HG03457 (cell line): ENCODE measurements around the gene SLC27A2.

Source experiments
- ATAC-seq: cut with Tn5 transposase; IDR thresholded peaks from one replicate; pipeline ENCODE4 v1.9.1; 2021; ENCODE audit warnings: moderate number of reproducible peaks; ENCODE audit not compliant: unreplicated experiment

The SLC27A2 gene

DNA sequence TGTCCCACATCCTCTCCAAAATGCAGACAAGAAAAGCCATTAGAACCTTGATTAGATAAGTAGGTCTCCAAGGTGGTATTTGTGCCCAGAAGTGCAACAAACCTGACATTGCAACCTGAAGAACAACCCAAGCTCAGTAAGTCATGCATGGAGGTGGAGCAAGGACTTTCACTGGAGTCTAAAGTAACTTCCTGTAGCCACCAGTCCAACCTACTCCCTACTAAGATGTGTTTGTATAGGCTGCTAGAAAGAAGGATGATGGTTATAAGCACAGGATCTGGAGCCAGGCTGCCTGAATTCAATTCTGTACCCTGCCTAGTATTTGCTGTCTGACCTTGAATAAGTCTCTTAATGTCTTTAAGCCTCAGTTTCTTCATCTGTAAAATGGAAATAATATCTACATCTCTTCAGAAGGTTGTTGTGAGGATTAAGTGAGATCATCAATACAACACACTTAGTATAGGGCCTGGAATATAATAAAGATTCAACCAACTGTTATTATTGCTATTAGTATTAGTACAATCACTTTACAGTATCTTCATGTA is 51.3 kb downstream of the SLC27A2 start:
- no peak for ATAC-seq

DNA sequence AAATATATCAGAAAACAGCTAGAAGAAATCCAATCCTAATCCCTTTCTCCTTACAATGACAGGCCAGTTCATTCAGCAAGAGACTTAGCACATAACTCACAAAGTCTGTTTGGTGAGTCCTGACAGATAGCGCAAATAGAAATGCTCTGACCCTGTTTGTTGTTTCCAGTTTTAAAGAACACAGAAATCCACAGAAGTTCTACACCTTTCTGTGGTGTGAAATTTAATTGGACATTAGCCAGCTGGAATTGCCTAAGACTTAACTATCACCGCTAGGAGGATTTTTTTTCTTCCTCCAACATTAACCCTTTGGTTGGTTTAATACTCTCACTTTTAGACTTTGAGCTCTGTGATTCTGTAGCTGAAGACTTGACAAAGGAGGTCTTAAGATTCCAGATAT is 52.8 kb downstream of the SLC27A2 start:
- no peak for ATAC-seq

DNA sequence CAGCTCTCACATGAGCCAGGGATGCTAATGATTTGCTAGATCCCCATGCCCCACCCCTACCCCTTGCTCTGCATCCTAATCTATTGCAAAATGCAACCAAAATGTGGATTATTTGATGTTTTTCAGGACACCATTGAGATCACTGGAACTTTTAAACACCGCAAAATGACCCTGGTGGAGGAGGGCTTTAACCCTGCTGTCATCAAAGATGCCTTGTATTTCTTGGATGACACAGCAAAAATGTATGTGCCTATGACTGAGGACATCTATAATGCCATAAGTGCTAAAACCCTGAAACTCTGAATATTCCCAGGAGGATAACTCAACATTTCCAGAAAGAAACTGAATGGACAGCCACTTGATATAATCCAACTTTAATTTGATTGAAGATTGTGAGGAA is 53.8 kb downstream of the SLC27A2 start:
- ATAC-seq, result no peak

DNA sequence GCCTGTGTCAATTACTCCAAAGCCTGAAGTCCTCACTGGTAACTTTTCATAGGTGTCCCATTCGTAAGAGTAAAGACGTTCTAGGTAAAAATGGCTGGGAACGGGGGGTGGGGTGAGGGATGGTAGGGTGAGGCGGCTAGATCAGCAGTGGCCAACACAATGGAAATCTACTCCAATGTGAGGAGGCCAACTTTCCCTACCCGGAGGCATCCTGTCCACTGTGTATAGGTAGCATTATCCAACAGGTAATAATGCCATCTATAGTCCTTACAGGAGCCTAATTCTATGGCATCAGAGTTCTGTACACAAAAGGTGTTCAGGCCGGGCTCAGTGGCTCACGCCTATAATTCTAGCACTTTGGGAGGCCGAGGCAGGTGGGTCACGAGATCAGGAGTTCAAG is 54.4 kb downstream of the SLC27A2 start:
- no peak for ATAC-seq

DNA sequence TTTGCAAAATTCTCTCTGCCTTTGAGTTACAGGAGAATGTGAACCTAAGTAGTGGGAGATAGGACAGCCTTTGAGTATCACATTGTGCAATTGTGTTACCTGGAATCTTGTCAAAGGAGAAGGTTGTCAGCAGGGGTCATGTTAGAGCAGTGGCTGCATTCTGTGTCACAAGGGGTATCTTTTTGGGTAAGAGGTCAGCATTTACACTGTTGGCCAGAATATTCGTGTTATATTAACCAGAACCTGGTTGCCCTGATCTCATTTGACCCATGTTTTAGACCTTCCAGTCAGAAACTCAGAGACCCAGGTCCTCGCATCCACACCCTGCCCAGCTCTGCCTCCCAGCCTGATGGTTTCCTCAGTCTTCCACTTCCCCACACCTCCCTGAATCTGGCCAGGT is 56.3 kb downstream of the SLC27A2 start:
- no peak for ATAC-seq

DNA sequence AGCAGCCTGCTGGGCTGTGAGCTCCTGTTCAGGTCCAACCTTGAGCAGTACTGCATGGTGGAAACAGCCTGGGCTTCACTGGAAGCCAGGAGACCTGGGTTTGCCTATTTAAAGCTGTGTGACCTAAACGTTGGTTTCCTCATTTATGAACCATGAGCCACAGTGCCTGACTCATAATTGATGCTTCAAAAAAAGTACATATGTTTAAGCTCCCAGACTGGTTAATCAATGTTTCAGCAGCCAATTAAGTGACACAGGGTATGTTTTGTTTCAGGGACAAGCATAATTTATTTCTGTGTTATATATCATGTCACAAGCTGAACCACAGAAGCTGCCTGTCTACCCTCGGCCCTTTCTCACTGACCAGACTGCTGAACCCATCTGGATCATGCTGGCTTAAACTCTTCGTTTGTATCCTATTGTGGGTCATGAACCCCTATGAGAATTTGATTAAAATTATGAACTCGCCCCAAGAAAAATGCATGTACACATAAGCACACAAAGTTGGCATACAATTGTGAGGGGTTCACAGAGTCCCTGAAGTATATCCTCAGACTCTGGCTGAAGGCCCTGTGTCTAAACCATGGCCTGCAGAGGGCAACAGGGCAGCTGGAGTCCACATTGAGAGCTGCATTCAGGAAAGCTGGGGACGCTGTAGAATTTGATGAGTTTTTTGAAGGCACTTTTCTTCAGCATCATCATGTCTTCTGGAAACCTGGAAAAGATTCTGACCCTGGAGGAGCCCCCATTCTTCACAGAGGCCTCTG is 59.9 kb downstream of the SLC27A2 start:
- no peak for ATAC-seq

DNA sequence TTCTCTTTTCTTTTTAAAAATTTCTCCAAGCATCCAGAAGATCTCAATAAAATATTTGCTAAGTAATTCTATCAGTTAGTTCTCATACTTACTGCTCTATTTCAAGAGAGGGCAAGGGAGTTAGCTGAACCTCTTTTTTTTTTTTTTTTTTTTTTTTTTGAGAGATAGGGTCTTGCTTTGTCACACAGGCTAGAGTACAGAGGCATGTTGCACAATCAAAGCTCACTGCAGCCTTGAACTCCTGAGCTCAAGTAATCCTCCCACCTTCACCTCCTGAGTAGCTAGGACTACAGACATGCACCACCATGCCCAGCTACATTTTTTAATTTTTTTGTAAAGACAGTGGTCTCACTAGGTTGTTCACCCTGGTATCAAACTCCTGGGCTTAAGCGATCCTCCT is 62.2 kb downstream of the SLC27A2 start:
- no peak for ATAC-seq

DNA sequence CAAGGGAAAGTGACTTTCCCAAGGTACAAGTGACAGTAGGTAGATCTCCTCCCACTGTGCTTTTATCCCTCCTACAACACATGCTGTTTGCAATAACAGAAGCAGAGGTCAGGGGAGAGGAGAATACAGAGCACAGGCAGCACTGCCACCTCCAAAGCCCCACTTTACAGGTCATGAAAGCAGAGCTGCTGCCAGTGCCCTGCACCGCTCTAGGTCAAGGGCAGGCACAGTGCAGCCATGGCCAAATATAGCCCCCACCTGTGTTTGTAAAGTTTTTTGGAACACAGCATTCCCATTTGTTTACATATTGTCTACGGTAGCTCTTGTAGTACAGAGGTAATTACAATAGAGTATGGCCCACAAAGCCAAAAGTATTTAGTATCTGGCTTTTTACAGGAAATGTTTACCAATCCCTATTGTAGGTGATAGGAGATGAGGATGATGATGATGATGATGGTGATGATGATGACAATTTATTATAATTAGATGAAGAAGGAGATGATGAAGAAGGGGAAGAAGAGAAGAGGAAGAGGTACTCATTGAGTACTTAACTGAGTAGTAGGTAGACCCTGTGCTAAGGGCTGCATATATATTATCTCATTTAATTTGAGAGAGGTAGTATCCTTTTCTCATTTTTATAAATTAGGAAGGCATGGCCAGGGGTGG is 63.1 kb downstream of the SLC27A2 start:
- no peak for ATAC-seq

DNA sequence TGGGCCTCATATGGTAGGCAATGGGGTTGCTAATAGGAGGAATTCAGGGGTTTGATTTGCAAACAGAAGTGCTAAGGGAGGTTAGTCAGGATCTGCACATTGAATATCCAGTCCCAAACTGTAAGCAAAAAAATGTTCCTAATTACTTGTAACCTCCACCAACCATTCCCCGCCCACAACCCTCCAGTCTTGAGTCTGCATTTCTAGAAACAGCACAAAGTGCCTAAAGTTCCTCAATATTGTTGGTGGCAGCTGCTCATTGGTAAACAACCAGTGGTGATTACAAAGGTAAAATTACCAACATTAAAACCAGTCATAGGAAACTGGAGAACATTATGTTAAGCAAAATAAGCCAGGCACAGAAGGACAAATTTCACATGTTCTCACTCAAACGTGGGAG is 64.6 kb downstream of the SLC27A2 start:
- no peak for ATAC-seq

DNA sequence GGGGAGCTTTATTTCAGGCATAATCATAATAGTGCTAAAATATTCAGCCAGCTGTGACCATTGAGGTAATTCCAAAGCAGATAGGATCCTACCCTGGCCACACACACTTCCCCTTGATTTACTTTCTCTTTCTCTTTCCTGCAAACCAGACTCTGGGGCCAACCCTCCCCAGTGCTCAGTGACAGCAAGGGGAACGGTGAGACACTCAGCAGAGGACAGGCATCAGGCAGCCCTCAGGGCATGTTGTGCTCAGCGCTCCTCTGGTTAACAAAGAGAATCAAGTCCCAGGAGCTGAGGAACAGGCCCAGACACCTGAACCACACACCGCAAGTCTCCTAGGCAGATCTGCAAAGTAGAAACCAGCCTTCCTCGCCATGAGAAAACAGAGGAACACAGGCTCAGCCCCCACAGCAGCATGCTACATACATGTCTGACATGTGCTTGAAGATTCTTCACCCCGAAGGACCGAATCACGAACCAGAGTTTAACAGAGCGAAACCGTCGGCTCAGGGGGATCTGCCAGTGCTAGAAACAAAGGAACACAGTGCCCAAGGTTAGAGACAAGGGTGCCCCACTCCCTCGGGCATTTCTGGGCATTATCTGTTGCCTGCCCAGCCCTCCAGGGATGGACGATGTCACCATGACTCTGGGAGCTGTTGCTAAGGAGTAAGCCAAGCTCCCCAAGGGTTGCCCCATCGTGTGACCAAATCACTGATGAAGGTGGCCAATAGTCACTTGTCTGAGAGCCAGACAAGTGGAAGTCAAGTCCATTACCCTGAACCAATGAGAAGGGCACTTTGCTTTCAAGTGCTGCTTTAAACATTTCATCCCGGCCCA is 66.0 kb downstream of the SLC27A2 start:
- ATAC-seq, result peak; percentile 96

DNA sequence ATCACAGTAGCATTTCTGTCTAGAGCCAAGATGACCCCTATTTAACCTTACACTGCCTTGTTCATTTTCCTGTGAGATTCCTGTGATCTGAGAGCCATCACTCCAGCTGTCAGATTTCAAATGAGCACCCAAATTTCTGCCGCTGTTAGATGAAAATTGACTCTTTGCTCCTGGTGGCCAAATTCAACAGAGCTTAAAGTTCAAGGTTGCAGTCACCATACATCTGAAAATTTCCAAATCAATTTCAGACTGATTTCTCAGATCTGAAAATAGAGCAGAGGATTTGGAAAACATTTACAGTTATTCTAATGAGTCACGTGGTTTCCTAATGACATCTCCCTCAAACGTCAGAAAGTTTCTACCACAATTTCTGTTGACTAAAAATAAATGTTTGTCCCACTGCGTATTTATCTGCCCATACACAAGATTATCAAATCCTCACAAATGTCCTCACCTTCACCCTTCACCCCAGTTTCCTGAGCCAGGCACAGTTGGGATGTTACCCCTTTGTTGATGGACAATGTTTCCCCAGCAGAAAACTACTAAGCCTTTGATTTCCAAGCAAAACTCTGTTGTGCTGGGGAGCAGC is 67.1 kb downstream of the SLC27A2 start:
- ATAC-seq, result no peak

DNA sequence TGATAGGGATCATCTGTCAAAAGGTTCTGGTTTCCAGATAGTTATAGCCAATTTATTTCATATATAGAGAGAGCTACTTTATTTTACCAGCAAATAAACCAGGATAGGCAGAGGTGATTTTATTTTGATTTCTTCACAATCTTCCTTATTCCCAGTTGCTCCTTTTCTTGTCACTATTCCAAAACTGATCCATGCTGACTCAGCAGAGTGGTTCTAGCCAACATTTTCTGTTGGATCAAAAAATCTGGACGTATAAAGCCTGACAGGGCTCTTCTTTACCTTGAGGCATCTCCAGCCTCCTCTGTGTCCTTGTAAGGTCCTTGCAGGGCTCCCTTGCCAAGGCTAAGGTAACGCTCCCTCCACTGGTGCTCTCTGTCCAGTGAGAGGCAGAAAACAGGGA is 67.7 kb downstream of the SLC27A2 start:
- ATAC-seq, result no peak

DNA sequence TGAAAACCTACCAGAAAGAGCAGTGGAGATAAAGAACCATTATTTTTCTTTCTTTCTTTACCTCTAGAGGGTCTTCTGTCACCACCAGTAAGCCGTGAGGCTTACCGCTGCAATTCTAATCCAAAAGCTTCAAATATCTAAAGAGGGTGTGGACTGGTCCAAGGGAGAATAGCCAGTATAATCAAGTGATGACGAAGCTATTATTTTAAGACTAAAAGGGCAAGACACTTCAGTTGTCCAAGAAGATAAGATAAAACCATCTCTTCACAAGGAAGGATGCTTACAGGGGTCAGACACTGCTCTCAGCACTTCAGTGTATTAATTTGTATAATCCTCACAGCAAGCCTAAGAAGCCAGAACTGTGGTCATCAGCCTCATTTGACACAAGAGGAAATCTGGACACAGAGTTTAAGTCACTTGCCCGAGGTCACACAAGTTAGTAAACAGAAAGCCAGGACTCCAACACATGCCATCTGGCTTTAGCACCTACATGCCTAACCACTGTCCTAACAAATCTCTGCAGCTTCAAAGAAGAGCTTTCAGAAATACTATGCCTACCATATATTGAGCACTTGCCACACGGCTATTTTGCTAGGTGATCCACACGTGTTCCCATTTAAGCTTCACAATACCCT is 68.9 kb downstream of the SLC27A2 start:
- no peak for ATAC-seq

DNA sequence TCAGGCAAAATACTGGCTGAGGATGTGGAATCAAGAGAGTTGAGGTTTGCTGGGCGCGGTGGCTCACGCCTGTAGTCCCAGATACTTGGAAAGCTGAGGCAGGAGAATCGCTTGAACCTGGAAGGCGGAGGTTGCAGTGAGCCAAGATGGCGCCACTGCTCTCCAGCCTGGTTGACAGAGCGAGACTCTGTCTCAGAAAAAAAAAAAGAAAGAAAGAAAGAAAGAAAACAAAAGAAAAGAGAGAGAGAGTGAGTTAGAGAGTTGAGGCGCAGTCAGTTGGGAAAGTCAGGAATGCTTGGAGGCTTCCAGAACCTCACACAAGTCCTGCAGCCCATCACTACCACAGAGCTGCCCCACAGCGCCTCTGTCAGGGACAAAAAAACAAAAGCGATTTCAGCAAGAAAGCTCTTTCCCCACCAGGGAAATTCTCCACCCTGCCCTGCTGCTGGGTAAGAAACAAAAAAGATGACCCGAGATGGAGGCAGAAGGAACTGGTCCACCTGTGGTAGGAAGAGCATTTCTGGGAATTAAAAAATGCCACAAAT is 69.7 kb downstream of the SLC27A2 start:
- no peak for ATAC-seq

DNA sequence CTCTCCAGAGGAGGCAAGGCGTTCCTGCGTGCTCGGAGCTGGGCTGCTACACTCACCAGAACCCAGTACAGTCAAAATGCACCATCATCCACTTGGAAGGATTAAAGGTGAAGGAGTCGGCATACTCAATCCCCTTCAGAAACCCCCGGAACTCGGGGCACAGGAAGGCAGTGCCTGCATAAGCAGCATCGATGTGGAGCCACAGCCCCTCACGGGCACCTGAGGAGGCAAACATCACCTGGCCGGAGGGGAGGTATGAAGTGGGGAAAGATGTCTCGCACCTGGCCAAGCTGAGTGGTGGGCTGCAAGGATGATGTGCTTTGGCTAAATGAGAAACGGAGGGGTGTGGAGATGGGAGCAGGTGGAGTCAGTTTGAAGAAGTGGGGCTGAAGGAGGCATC is 70.6 kb downstream of the SLC27A2 start:
- ATAC-seq, result no peak

DNA sequence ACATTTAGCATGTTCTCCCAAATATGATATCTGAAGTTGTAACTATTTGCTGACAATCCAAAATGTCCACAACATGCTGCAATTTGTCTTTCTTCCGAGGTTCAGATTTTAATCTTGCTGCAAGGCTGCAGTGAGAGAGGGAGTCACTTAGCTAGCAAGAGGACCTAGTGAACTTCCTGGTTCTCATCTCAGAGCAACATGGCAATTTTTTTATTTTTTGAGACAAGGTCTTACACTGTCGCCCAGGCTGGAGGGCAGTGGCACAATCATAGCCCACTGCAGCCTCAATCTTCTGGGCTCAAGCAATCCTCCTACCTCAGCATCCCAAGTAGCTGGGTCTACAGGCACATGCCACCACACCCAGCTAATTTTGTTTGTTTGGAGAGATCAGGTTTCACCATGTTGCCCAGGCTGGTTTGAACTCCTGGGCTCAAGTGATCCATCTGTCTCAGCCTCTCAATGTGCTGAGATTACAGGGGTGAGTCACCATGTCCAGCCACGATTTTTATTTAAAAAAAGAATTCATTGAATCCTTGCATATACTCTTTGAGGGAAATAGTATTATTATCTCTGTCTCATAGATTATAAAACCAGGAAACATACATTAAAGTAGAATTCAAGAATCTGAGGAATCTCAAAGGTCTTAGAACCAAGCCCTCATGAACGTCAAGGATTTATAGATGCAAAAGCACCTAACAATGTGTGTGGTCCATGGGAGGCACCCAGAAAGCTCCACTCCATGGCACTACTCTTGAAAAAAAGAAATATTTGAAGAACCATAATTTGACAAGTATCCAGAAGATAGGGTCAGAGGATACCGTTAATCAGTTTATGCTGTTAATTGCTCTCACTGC is 74.4 kb downstream of the SLC27A2 start:
- no peak for ATAC-seq

DNA sequence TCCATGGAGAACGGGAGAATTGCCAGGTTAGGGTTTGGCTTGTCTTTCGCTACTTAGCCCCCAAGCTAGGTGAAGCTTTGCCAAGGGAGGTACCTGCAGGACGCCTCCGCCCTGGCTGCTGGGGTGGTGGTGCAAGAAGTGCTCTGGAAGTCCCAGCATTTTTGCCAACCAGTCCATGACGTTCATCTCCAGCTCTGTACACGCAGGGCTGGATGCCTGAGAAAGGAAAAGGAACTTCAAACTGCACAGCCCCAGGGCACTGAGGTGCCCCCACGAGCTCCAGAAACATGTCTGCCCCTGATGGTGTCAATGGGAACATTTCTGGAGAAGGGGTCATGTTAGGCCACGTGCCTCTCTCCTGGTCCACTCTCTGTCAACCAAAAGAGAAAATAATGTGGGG is 75.3 kb downstream of the SLC27A2 start:
- ATAC-seq, result no peak

DNA sequence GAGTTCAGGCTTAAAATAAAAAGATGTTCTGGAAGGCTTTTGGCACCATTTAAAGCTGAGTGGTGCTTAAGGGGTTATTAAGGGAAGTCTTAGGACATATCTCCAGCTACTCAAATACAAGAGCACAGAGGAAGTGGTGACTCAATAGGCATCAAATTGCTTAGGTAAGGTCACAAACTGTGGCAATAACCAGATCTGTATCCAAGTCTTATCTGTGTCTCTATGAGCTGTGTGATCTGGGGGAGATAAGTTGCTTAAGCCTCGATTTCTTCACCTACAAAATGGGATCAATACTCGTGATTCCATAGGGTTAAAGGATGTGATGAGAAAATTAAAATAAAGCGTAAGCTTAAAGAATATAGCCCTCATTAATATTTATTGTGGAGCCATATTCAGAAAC is 75.9 kb downstream of the SLC27A2 start:
- ATAC-seq, result no peak

DNA sequence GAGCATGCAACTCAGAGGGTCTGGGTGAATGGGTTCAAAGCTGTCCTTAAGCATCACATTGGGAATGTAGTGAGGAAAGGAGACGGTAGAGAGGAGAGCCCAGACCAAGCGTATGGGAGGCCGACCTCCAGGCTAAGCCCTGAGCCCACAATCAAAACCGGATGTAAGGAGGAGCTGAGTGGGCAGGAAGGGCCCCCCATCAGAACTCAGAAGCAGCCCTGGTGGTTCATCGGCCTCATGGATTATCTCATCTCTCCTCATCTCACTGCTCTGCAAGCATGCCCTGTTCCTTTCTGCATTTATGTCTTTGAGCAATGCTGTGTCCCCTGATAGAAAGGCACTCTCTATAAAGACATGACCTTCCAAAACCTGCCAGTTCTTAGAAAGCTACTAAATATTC is 77.3 kb downstream of the SLC27A2 start:
- no peak for ATAC-seq
